Fibroblast of mammary gland (primary cell): ENCODE measurements around the gene TFRC.
A peak's percentile ranks its signal among the peaks of the same experiment; 100 is the strongest.
"Not testable (repeated sequence)": the region's sequence is repeated elsewhere in the genome, so short reads cannot be mapped to it uniquely, and the experiment has no call there.

Source experiments
- DNase-seq: peaks from one replicate; pipeline ENCODE4 v3.0.0-alpha.2; 2010; ENCODE audit warnings: low read depth
- H3K4me3 ChIP-seq: 2 replicates; pipeline ENCODE4 v1.5.1; 2011; ENCODE audit warnings: low read depth, mild to moderate bottlenecking, low read length, moderate library complexity; ENCODE audit not compliant: control insufficient read depth
- TF ChIP-seq, protein P1 (sequence below): conservative IDR thresholded peaks from 2 replicates; pipeline ENCODE4 v1.5.1; 2011; ENCODE audit warnings: low read depth, low read length, inconsistent platforms; ENCODE audit not compliant: control insufficient read depth, insufficient read depth

Gene TFRC

DNA sequence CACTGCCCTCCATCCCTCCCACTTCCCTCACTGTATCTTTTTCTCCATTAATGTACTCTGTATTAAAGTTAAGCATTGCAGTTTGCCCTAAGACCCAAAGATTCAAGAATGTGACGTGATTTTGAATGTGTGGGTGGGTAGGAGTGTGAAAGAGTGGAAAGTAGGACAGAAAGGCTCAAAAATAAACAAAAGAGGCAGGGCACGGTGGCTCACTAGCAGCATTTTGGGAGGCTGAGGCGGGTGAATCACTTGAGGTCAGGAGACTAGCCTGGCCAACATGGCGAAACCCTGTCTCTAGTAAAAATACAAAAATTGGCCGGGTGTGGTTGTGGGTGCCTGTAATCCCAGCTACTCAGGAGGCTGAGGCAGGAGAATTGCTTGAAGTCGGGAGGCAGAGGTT is 18.4 kb downstream of the TFRC start:
- H3K4me3 ChIP-seq = no peak overlapping the region
- DNase-seq = peak; percentile 44
- TF ChIP-seq, protein P1, sequence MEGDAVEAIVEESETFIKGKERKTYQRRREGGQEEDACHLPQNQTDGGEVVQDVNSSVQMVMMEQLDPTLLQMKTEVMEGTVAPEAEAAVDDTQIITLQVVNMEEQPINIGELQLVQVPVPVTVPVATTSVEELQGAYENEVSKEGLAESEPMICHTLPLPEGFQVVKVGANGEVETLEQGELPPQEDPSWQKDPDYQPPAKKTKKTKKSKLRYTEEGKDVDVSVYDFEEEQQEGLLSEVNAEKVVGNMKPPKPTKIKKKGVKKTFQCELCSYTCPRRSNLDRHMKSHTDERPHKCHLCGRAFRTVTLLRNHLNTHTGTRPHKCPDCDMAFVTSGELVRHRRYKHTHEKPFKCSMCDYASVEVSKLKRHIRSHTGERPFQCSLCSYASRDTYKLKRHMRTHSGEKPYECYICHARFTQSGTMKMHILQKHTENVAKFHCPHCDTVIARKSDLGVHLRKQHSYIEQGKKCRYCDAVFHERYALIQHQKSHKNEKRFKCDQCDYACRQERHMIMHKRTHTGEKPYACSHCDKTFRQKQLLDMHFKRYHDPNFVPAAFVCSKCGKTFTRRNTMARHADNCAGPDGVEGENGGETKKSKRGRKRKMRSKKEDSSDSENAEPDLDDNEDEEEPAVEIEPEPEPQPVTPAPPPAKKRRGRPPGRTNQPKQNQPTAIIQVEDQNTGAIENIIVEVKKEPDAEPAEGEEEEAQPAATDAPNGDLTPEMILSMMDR = no peak

DNA sequence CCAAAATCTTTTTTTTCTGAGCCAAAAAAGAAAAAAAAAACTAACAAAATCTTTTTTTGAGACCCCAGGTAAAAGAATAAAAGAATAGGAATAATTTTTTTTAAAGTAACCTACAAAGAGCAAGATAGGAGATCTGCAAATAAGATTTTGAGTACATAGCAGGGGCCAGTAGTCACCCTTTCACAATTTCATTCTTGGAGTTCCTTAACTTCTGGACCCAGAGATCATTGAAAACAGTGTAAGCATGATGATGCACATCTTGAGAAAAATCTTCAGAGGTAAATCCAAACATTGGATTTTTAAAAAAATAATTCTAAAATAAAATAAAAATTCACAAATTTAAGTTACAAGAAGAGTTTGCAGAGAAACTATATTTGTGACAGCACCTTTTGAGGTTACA is 18.8 kb downstream of the TFRC start:
- no peak for DNase-seq
- H3K4me3 ChIP-seq = no peak overlapping the region
- TF ChIP-seq, protein P1 = no peak

DNA sequence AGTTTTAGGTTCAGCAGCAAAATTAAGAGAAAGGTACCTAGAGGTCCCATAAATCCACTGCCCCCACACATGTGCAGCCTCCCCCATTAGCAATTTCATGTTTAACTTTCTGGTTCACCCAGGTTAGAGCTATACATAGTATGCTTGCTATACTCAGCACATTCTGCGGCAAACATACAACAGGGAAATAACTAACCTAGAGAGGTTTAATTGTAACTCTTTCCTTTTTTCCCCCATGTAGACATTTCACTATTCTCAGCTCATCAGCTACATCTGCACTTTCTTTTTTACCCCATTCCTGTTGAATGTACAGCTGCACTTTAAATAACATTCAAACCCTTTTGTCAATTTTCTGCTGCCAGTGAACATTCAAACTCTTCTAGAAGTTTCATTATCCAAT is 21.1 kb downstream of the TFRC start:
- H3K4me3 ChIP-seq = no peak overlapping the region
- TF ChIP-seq, protein P1 = no peak
- DNase-seq = no peak

DNA sequence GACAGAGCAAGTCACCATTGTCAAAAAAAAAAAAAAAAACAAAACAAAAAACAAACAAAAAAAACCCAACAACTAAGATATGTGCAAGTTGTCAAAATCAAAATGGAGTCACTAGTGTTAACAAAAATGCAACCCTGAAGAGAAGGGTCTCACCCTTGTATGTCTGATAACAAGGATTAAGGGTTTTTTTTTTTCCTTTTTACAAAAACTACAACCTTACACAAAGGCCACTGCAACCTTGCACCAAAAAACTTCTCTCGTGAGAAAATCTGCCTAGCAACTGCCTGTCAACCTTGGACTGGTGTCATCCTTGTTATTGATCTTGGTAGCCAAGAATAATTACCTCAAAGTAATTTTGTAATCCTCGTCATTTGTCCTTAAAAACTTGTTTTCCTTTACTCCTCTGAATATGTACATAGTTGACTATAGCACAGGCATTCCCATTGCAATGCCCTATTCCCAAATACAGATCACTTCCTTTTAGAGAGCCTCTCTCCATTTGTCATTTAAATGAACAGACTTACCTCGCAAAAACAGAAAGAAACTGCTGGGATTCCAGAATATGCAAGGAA is 24.0 kb downstream of the TFRC start:
- TF ChIP-seq, protein P1 = no peak
- no peak for DNase-seq
- no peak overlapping the region for H3K4me3 ChIP-seq

DNA sequence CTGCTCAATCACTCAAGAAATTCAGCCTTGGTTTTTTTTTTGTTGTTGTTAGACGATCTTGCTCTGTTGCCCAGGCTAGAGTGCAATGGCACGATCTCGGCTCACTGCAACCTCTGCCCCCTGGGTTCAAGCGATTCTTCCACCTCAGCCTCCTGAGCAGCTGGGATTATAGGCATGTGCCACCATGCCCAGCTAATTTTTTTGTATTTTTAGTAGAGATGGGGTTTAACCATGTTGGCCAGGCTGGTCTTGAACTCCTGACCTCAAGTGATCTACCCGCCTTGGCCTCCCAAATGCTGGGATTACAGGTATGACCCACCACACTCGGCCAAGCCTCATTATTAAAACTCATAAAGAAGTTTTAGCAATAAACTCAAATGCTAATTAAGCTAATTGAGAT is 25.5 kb downstream of the TFRC start:
- not testable (repeated sequence) for H3K4me3 ChIP-seq, DNase-seq

DNA sequence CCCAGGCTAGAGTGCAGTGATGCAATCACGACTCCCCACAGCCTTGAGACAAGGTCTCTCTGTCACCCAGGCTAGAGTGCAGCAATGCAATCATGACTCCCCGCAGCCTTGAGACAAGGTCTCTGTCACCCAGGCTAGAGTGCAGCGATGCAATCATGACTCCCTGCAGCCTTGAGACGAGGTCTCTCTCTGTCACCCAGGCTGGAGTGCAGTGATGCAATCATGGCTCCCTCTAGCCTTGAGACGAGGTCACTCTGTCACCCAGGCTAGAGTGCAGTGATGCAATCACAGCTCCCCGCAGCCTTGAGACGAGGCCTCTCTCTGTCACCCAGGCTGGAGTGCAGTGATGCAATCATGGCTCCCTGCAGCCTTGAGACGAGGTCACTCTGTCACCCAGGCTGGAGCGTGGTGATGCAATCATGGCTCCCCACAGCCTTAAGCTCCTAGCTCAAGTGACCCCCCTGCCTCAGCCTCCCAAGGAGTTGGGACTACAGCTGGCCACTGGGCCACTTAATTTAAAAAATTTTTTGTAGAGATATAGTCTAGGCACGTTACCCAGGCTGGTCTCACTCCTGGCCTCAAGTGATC is 26.1 kb downstream of the TFRC start:
- TF ChIP-seq, protein P1 = no peak
- DNase-seq = peak; percentile 15
- no peak overlapping the region for H3K4me3 ChIP-seq

DNA sequence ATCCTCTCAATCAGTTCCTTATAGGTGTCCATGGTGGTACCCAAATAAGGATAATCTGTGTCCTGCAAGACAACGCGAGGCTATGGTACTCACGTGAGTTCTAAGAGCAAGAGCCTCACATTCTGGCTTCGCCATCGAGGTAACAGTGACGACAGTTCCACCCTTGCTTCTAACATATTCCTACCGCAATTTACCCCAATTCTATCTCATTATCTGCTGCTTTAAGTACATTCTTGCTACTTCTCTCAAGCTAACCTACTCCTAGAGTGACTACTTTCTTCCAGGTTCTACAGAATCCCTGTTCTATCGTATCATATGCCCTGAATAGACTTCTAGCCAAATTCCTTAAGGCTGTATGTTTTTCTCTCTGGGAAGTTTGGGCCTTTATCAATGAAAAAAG is 26.6 kb downstream of the TFRC start:
- TF ChIP-seq, protein P1 = no peak

More for the DNA sequence above, 26.6 kb downstream of the TFRC start:
- no peak overlapping the region for H3K4me3 ChIP-seq
- DNase-seq = no peak
